ENCODE data around the gene TMEM62.

DNA sequence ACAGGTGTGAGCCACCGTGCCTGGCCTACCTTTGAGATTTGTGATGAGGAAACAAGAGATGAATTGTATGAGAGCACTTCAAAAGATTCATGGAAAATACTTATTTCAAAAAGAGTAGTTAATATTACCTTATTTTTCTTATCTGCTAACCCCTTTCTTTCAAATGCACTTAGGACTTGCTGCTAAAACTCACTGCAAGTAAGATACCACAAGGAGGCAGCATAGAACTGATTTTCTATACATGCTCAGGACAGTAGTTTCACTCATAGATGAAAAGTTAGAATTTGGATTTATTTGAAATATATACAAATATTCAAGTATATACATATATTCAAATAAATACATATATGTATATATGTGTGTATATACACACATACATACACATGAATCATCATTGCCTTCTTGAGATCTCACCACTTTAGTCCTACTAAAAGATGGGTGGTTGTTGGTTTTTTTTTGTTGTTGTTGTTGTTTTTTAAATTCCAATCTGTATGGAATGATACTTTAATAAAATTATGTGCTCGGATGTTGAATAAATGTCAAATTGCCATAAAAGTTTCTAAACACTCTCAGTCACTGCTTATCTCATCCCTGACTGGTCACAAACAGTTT, 54.3 kb downstream of the TMEM62 start:
- TF ChIP-seq POLR2AphosphoS5 (IDR thresholded peaks at IDR 0.05): no peak
- TF ChIP-seq, protein P1, sequence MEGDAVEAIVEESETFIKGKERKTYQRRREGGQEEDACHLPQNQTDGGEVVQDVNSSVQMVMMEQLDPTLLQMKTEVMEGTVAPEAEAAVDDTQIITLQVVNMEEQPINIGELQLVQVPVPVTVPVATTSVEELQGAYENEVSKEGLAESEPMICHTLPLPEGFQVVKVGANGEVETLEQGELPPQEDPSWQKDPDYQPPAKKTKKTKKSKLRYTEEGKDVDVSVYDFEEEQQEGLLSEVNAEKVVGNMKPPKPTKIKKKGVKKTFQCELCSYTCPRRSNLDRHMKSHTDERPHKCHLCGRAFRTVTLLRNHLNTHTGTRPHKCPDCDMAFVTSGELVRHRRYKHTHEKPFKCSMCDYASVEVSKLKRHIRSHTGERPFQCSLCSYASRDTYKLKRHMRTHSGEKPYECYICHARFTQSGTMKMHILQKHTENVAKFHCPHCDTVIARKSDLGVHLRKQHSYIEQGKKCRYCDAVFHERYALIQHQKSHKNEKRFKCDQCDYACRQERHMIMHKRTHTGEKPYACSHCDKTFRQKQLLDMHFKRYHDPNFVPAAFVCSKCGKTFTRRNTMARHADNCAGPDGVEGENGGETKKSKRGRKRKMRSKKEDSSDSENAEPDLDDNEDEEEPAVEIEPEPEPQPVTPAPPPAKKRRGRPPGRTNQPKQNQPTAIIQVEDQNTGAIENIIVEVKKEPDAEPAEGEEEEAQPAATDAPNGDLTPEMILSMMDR (IDR thresholded peaks at IDR 0.05; ENCODE audit: poor library complexity, severe bottlenecking): peak; percentile 63
